Activated effector memory CD4-positive, alpha-beta T cell treated with anti-CD3 and anti-CD28 coated beads, Interleukin-2, amount 50 U/mL, for 16 hours (primary cell): ENCODE measurements around the gene TBCD.
A peak's percentile ranks its signal among the peaks of the same experiment; 100 is the strongest.

Experiments
- DNase-seq: peaks from one replicate; pipeline ENCODE4 v3.0.0-alpha.2; 2020

TBCD gene

DNA sequence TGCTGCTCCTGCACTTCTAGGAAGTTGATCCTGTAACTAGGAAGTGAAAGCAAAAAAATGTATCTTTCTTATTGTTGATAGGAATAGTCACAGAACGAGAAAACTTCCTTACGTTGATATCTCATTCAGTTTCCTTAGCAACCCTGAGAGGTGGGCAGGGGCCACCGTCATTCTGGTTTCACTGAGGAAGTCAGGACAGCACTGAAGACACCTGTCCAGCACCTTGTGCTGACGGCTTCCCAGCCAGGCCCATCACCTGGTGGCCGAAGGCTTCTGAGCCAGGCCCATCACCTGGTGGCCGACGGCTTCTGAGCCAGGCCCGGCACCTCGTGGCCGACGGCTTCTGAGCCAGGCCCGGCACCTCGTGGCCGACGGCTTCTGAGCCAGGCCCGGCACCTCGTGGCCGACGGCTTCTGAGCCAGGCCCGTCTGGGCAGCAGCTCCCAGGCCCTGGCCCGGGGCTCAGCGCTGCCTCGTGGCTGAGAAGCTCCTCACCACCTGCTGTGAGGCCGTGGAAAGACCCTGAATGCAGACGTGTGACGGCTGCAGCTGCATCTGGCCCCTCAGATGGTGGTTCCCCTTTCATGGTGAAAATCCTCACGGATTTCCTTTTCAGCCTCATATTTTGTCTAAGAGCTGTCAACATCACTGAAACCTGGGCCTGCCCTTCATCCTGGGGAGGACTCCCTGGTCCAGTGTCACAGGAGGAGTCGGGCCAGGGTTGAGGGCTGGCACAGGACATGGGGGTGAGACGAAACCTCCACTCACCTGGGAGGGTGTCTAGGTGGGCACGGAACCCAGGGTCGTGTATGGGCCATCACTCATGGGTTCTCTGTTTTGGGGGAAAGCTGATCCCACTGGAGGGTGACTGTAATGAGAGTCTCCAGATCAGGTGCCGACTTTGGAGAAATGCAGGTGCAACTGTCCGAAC lies 121.0 kb downstream of the TBCD start:
- no peak for DNase-seq

- no peak for DNase-seq
Measured at GRCh38 chr17:82873521-82873920, 121.7 kb downstream of the TBCD start.

- no peak for DNase-seq
Measured at GRCh38 chr17:82874011-82874835, 122.4 kb downstream of the TBCD start.

DNA sequence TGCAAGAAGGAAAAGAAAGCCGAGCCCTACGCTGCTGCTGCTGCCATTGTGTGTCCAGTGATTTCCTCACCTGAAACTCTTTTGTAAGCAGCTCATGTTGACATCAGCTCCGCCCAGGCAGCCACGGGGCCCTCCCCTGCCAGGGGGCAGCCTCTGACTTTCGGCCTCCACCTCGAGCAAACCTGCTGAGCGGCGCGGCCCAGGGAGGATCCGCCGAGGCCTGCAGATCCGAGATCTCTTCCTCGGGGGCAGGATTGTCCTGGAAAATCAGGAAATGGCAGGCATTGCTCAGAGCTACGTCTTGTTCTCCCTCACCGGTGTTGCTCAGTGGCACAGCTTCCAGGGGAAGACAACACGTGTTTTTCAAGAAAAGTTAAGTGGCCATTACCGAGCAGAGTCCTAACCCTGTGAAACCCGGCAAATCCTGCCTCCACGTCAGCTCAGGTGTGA lies 123.6 kb downstream of the TBCD start:
- no peak for DNase-seq

DNA sequence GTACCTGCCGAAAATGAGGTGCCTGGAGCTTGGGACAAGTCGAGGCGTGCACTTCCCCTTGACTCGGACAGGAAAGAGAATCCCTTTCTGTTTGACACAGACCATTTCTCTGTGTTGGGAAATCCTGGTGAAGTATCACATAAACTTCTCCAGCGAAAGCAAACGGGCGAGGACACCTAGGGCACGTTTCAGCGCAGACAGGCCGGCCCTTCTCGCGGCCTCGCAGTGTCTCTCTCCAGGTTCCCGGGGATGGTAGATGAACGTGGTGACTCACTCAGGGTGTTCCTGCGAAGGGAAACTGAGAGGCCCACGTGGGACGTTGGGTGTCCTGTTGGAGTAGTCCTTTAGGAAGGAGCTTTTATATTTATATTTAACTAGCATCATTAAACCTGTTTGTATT lies 124.3 kb downstream of the TBCD start:
- DNase-seq, result no peak

DNA sequence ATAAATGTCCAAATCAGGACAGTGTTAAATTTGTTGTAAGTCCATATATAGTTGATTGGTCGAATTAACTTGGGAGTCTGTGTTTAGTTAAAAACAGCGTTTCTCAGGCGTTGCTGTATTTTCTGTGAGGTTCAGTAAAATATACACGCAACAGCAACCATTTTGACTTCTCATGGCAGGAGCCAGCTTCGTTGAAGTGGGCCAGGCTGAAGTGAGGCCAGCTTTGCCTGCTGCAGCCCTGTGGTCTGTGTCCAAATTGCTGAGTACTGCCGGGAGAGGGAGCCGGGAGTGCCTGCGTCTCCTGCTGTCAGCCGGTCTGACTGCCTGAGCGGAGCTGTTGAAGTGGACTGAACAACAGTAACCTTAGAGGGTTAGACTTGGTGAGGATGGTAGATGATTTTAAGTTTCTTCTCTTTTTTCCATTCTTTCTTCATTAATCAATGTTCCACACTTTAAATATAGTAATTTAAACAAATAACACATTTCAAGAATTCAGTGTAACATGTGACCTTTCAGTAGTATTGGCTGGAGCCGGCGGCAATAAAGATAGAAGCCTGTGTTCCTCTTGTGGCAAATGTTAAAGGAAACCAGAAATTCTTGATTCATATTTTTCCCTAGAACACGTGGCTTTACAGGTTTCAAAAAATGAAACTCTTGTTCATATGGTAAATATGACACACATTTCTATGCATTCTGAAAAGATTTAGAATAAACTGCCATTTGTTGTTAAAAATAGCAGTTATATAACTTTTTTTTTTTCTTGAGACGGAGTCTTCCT lies 124.9 kb downstream of the TBCD start:
- DNase-seq, result no peak

GRCh38 chr17:82878527-82878926 lies 126.7 kb downstream of the TBCD start:
- no peak for DNase-seq

DNA sequence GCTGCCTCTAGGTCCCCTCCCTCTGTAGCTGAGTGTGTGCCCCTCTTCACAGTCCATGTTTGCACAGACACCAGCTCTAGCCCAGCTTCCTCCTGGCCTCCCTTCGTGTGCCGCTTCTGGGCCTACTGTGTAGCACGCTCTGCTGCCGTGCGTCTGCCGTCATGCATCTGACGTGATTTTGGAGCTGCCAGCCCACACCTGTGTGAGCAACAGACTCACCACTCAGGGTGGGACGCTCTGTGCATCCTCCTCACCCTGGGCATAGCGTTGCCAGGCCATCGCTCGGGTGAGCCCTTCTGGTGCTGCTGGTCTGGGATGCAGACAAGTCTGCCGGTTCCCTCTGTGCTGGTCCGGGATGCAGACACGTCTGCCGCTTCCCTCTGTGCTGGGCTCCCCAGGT lies 127.4 kb downstream of the TBCD start:
- no peak for DNase-seq

GRCh38 chr17:82880620-82881323 lies 128.9 kb downstream of the TBCD start:
- no peak for DNase-seq

DNA sequence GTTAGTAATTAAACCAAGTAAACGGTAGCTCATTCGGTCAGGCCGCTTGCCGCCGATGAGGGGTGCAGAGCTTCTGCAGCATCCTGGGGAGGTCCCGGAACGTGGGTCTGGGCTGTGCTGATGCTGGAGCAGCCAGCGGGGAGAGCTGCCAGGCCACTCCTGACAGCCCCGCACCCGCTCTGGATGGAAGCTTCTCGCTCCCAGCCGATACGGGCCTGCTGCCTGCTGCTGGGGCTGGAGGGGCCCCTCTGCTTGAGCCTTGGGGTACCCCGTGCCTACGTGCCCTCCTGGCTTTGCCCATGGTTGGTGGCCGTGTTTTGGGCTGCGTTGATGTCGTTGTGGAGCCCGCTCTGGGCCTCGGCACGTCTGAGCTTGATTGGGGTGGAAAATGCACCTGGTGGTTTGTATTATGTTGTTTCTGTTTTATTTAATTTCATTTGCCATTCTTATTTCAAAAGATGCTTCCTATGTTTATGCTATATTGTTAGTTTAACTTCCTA lies 129.5 kb downstream of the TBCD start:
- DNase-seq, result no peak

- no peak for DNase-seq
Measured at GRCh38 chr17:82881900-82882714, 130.2 kb downstream of the TBCD start.

DNA sequence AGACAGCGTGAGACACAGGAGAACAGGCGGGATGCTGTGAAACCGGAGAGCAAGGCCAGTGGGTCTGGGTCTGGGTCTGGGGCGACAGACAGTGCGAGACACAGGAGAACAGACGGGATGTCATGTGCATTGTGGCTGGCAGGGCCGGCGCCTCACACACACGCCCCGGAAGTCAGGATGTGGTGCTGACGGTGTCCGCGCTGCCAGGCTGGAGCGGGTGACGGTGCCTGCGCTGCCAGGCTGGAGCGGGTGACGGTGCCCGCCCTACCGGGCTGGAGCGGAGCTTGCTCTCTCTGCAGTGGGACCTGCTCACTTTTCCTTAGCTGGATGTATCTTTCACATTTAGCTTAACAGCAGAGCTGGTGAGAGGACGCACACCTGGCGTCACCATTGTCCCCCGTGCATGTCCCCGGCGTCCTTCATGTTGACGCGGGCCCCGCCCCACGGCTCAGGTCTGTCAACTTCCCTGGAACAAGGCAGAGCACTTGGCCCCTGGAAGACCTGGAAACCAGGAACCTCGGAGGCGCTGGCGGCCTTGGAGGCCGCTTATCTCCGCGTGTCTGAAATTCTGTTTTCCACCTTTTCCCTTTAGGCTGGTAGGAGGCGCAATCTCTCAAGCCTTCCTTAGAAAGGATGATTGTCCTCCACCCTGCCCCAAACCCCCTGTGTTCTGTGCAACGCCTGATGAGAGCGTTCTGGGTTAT lies 131.0 kb downstream of the TBCD start:
- peak; percentile 90 for DNase-seq

GRCh38 chr17:82883419-82884031 lies 131.7 kb downstream of the TBCD start:
- no peak for DNase-seq

- DNase-seq, result no peak
Measured at GRCh38 chr17:82884341-82884969, 132.6 kb downstream of the TBCD start.

- peak; percentile 71 for DNase-seq
Measured at GRCh38 chr17:82884970-82885353, 133.1 kb downstream of the TBCD start.

DNA sequence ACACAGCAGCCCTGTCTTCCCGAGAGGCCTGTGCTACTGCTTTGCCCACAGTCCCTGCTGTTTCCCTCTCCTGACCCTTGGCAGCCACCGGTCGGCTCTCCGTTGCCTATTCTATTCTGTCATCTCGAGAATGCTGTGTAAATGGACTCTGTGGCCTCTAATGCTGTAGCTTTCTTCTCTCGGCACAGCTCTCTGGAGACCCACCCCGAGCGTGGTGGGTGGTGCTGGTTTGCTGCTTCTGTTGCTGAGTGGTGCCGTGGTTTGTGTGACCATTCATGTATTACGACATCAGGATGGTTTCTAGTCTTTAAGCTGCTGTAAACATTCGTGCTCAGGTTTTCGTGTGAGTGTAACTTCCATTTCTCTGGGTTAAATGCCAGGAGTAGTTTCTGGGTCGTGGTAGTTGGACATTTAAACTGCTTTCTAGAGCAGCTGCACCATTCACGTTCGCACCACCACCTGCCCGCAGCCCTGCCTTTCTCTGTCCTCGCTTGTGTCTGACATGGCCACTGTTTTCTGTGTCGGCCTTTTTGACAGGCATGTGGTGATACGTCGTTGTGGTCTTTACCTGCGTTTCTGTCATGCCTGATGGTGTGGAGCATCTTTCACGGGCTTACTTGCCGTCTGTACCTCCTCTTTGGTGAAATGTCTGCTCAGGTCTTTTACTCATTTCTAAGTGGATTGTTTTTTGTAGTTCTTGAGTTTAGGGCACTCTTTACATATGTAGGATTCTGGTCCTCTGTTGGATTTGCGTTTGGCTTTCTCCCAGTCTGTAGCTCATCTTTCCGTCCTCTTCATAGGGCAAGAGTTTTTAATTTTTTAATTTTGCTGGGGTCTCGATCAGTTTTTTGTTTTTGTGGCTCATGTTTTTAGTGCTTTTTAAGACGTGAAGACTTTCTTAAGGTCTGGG lies 135.6 kb downstream of the TBCD start:
- DNase-seq, result no peak

DNA sequence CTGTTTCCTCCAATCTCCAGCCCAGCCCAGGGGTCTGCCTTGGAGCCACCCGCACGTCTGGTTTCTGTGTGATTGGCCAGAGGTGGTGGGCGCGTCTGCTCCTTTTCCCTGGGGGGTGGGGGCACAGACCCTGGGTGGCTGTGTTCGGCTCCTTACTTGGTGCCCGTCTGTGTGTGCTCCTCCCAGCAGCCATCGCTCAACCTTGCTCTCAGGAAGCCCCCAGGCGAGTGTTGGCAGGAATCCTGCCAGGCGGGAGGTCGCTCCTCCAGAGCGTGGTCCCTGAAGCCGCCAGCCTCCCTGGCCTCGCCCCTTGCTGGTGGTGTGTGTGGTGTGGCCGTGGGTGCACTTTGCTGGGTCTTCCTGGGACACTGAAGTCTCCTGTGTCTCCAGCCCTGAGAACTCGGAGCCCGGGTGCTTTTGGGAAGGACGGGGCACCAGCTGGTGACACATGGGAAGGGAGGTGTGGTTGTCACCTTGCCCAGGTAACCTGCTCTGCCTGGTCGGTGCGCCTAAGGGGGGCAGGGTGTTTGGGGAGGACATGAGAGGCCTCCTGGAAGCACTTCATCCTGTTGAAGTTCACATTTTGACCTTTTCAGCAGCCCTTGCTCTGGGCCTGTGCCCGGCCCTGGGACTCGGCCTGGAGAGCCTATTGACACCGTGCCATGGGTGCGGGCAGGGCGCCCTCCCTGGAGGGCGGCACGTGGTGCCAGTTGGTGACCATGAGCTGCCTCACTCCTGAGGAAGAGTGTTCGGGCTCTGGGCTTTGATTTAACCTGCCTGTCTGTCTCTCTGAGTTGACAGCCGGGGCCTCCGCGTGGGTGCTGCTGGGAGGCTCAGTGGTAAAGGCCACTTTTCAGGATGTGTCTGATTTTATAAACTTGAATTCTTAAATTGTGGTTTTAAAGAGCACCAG lies 137.0 kb downstream of the TBCD start:
- DNase-seq, result no peak
